GM19238 (cell line): Measurements from ENCODE around the gene CCDC195.
"Not testable (repeated sequence)": the region's sequence is repeated elsewhere in the genome, so short reads cannot be mapped to it uniquely, and the experiment has no call there.

ENCODE experiments used
- DNase-seq: peaks from one replicate; pipeline ENCODE4 v3.0.0; 2011; ENCODE audit warnings: low spot score; ENCODE audit not compliant: insufficient read length

CCDC195 gene

DNA sequence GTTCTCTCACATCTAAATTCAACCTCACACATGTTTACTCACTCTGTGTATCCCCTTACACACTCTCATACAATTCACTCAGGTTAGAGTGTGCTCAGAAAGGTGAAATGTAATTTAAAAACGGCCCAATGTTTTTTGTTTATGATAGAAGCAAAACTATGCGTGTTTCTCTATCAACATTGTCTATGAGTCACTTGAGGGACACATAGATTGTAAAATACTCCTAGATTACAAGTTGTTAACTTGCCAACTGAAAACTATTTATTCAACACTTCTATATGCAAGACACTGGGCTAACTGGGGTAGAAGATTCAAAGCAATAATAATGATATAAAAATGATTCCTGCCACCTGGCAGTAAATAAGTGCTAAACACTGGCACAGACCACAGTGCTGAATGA, 24.6 kb downstream of the CCDC195 start:
- DNase-seq = no peak

- DNase-seq = no peak
These were observed 25.3 kb downstream of the CCDC195 start for GRCh38 chr2:224690868-224691267.

DNA sequence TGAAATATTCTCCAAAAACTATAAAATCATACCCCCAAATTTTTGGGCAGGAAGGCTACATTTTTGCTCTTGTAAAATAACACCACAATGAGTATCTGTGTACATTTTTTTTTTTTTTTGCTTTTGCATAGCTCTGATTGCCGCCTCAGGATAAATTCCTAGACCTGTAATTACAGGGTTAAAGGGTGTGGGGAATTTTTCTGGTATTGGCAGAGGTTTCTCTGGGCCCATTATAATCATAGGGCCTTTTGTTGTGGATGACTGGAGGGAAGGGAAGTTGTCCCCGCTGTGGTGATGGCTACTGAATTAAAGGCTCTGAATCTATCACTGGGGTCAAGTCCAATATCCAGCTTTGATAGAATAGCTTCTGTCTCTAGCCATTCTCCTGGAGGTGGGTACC, 26.6 kb downstream of the CCDC195 start:
- DNase-seq = no peak

DNA sequence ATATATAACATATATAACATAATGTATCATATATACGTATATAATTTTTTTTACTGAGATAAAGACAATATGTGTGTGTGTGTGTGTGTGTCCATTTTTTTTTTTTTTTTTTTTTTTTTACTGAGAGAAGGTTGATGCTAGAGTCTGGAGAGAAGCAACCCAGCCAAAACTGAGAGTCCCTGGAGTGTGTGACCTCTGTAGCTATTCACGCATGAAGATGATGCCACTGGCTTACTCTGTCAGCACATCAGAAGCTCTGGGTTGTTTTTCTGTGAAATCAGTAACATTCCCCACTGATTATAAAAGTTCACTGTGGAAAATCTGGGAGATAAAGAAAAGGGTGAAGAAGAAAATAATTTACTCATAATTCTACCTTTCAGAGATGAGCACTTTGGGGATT, 27.2 kb downstream of the CCDC195 start:
- DNase-seq = no peak

DNA sequence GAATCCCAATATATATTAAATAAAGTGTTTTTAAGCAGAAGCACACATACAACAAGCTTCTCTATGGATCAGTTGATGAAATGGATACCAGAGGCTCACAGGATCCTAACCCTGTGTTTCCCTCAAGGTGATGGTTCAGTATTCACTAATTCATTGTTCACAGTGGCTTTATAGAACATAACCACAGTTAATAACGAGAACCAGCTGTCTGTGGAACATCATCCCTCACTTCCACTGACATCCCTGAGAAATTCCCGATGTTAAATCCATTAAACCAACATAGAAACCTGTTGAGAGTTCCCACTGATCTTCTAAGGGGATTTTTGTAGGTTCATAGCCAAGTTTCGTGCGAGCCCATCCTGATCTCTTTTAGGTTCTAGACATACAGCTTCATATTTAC, 29.0 kb downstream of the CCDC195 start:
- DNase-seq = no peak

- DNase-seq = no peak
These were observed 31.0 kb downstream of the CCDC195 start for GRCh38 chr2:224685121-224685520.

DNA sequence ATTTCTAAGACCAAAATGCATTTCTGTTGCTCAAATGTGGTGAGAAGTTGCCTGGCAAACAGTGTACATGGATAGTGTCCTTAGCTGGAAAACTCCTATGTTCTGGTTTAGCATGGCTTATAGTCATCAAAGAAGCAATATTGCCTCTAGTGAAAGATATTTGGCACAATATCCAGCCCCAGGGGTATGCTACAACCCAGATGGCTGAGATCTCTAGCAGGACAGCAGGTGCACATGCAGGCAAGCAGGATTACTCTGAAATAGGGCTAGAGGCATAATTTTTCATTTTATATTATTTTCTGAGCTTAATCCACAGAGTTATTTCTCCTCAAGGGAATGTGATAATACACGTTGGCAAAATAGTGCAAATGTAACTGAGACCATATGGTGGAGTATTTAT, 34.0 kb downstream of the CCDC195 start:
- DNase-seq = no peak

DNA sequence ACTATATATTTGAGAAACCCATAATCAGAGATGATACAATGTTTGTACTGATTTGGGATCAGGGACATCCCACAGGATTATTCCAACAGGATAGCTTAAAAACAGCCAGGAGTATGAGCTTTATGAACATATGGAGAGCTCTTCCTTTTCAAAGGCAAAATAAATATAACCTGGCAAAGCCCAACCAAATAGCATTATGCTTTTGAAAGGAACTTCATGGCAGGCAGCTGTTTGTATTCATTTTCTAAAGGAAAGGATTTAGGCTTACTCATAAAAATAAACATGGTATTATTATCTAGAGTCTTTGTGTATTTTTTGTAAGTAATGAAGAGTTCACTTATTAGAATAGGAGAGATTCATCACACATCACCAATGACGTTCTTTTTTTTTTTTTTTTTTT, 44.4 kb downstream of the CCDC195 start:
- DNase-seq = no peak

- DNase-seq = no peak
These were observed 46.0 kb downstream of the CCDC195 start for GRCh38 chr2:224670203-224670602.

GRCh38 chr2:224669449-224669848, 46.7 kb downstream of the CCDC195 start:
- no peak for DNase-seq

GRCh38 chr2:224668123-224668909, 47.8 kb downstream of the CCDC195 start:
- no peak for DNase-seq

GRCh38 chr2:224666951-224667553, 49.1 kb downstream of the CCDC195 start:
- DNase-seq = peak; percentile 30

- DNase-seq = not testable (repeated sequence)
These were observed 52.8 kb downstream of the CCDC195 start for GRCh38 chr2:224663322-224663721.

- not testable (repeated sequence) for DNase-seq
These were observed 54.5 kb downstream of the CCDC195 start for GRCh38 chr2:224661708-224662107.

DNA sequence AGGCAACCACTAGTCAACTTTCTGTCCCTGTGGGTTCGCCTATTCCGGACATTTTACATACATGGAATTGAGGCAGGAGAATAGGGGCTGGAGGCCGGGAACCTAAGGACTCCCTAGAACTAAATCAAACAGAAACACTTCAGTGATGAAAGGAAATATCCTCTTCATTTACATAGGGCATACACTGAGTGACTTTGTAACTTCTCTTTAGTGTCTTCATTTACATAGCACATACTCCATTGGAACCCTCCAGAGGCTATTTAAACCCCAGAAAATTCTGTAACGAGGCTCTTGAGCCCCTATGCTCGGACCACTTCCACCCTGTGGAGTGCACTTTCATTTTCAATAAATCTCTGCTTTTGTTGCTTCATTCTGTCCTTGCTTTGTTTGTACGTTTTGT, 56.5 kb downstream of the CCDC195 start:
- DNase-seq = no peak

GRCh38 chr2:224658780-224659405, 57.3 kb downstream of the CCDC195 start:
- DNase-seq = no peak

DNA sequence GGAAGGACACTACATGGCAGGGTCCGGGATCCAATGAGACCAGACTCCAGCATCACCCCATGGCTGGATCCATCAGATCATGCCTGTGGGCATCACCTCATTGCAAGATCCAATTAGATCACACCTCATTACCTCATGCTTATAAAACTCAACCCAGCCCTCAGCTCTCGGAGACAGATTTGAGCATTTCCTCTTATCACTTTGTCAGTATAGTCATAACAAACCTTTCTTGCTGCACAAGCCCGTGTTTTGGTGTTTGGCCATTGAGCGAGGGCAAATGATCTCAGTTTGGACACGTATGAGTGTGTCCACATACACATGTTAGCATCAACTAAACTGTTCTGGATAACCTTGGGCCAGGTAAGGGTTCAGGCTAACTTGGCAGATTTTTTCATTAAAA, 58.8 kb downstream of the CCDC195 start:
- DNase-seq = no peak

- no peak for DNase-seq
These were observed 61.1 kb downstream of the CCDC195 start for GRCh38 chr2:224655006-224655537.
